Dendritic cell treated with granulocyte-macrophage colony-stimulating factor and Interleukin-4, amounts not matched to agents 40 ng/mL and 50 ng/mL, for 4 days (primary cell): Measurements from ENCODE around the gene EXOSC10.
"Not testable (repeated sequence)": the region's sequence is repeated elsewhere in the genome, so short reads cannot be mapped to it uniquely, and the experiment has no call there.

Source experiments
- H3K27ac Mint-ChIP-seq: one replicate; pipeline ENCODE4 v1.8.0; 2022; ENCODE audit warnings: mild to moderate bottlenecking, mixed read lengths
- H3K27me3 Mint-ChIP-seq: one replicate; pipeline ENCODE4 v1.8.0; 2022; ENCODE audit warnings: mild to moderate bottlenecking, mixed read lengths
- H3K36me3 Mint-ChIP-seq: one replicate; pipeline ENCODE4 v1.8.0; 2022; ENCODE audit warnings: low read depth, mixed read lengths
- H3K4me1 Mint-ChIP-seq: one replicate; pipeline ENCODE4 v1.8.0; 2022; ENCODE audit warnings: low read depth, mixed read lengths
- H3K4me3 Mint-ChIP-seq: one replicate; pipeline ENCODE4 v1.8.0; 2022; ENCODE audit warnings: mild to moderate bottlenecking, moderate library complexity, mixed read lengths
- H3K9me3 Mint-ChIP-seq: one replicate; pipeline ENCODE4 v1.8.0; 2022; ENCODE audit warnings: mixed read lengths
- intact Hi-C: fragments of 100-400 bp; cut with micrococcal nuclease; formaldehyde crosslinking; loops from one replicate; pipeline ENCODE4 v1.15.0; 2022

EXOSC10 gene

DNA sequence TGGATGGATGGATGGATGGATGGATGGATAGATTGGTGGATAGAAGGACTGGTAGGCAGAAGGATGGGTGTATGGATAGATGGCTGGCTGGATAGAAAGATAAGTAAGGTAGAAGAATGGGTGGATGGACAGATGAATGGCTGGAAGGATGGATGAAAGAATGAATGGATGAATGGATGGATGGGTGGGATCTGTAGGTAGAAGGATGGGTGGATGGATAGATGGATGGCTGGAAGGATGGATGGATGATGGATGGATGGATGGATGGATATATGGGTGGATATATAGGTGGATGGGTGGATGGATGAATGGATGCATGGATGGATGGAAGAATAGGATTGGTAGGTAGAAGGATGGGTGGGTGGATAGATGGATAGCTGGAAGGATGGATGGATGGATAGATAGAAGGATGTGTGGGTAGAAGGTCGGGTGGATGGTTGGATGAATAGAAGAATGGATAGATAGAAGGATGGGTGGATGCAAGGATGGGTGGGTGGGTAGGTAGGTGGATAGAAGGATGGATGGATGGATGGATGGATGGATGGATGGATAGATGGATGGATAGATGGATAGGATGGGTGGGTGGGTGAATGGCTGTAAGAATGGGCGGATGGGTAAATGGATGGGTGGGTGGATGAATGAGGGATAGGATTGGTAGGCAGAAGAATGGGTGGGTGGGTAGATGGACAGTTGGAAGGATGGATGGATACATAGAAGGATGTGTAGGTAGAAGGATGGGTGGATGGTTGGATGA is 60.1 kb downstream of the EXOSC10 start:
- no peaks in the 10 kb centered on the region for H3K4me1 Mint-ChIP-seq
- H3K36me3 Mint-ChIP-seq: no peaks in the 10 kb centered on the region
- no peak overlapping the region for H3K27ac Mint-ChIP-seq
- intact Hi-C loops: no loop called here
- no peaks in the 10 kb centered on the region for H3K9me3 Mint-ChIP-seq
- H3K4me3 Mint-ChIP-seq: no peak overlapping the region
- no peaks in the 10 kb centered on the region for H3K27me3 Mint-ChIP-seq

DNA sequence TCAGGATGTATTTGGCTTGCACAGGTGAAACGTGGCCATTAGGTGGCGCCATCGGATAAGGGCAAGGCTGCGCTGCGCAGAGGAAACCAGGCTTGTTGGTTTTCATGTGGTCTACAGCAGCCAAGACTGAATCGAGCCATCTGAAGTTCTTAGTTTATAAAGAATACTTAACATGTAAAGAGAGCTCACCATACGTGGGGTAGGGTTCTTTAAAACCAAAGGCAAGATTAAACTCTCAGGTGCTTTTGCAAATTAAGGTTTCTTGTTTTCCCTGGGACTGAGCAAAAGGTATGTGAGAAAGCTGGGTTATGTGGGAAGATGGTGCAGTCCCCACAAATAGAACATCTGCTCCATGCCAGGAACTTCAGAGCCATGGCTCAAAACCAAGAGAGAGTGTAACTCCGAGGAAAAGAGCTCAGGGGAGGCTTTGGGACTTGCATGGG is 61.9 kb downstream of the EXOSC10 start:
- Mint-ChIP-seq H3K36me3 (no peaks in the 10 kb centered on the region), H3K27ac (no peak overlapping the region), H3K4me3 (no peak overlapping the region), H3K9me3 (no peaks in the 10 kb centered on the region), H3K4me1 (no peaks in the 10 kb centered on the region), H3K27me3 (no peaks in the 10 kb centered on the region)
- intact Hi-C loops: loop anchor here (2.0 kb wide), 1 partner anchor 605 kb away; no protein-coding TSS in a partner anchor

- H3K4me1 Mint-ChIP-seq, H3K27me3 Mint-ChIP-seq, H3K27ac Mint-ChIP-seq, H3K36me3 Mint-ChIP-seq, H3K4me3 Mint-ChIP-seq, H3K9me3 Mint-ChIP-seq: not testable (repeated sequence)
- intact Hi-C loops: loop anchor here (2.0 kb wide), 1 partner anchor 606 kb away; no protein-coding TSS in a partner anchor
These were observed 62.5 kb downstream of the EXOSC10 start for GRCh38 chr1:11037019-11037739.

DNA sequence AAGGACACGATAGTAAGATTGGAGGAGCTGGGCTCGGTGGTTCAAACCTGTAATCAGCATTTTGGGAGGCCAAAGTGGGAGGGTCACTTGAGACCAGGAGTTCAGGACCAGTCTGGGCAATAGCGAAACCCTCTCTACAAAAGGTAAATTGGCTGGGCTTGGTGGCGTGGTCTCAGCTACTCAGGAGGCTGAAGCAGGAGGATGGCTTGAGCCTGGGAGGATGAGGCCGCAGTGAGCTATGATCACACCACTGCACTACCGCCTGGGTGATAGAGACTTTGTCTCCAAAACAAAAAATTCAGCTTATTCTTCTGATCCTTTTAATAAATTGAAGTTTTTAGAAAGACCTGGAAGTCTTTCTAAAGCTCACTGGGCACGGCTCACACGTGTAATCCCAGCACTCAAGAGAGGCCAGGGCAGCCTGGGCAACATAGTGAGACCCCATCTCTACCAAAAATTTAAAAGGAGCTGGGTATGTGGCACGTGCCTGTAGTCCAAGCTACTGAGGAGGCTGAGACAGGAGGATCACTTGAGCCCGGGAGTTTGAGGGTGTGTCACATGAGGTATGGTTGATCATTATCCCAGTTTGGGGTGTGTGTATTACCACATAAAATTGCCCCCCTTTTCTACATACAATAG is 67.9 kb downstream of the EXOSC10 start:
- H3K4me1 Mint-ChIP-seq: no peaks in the 10 kb centered on the region
- no peak overlapping the region for H3K27ac Mint-ChIP-seq
- H3K36me3 Mint-ChIP-seq: peaks cover 40% of the 10 kb centered on the region
- no peaks in the 10 kb centered on the region for H3K9me3 Mint-ChIP-seq
- H3K27me3 Mint-ChIP-seq: no peaks in the 10 kb centered on the region
- intact Hi-C loops: no loop called here
- H3K4me3 Mint-ChIP-seq: no peak overlapping the region

DNA sequence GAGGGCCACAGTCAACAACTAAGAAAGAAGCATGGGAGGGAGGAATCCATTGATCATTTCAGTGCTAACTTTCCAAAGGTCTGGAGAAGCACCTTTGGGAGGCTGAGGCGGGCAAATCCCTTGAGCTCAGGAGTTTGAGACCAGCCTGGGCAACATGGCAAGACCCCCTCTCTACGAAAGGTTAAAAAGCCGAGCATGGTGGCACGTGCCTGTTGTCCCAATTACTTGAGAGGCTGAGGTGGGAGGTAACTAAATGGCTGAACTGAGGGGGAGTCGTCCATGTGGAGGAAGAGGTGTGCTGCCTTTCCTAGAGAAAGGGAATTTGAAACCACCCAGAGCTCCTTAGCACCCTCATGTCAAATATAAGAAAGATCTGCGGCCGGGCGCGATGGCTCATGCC is 68.8 kb downstream of the EXOSC10 start:
- Mint-ChIP-seq H3K27ac (no peak overlapping the region), H3K36me3 (peaks cover 48% of the 10 kb centered on the region), H3K4me3 (no peak overlapping the region), H3K27me3 (no peaks in the 10 kb centered on the region), H3K4me1 (no peaks in the 10 kb centered on the region), H3K9me3 (no peaks in the 10 kb centered on the region)
- intact Hi-C loops: no loop called here

DNA sequence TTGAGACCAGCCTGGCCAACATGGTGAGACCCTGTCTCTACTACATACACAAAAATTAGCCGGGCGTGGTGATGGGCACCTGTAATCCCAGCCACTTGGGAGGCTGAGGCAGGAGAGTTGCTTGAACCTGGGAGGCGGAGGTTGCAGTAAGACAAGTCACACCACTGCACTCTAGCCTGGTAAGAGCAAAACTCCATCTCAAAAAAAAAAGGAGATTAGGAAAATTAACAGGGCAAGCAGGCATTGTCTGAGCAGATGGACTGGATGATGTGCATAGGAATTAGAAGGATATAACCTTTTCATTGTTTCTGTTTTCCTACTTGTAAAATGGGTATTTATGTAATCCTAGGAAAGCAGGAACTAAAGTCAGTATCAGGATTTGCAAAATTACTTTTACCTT is 71.7 kb downstream of the EXOSC10 start:
- peaks cover 77% of the 10 kb centered on the region for H3K36me3 Mint-ChIP-seq
- H3K27ac Mint-ChIP-seq: no peak overlapping the region
- intact Hi-C loops: no loop called here

DNA sequence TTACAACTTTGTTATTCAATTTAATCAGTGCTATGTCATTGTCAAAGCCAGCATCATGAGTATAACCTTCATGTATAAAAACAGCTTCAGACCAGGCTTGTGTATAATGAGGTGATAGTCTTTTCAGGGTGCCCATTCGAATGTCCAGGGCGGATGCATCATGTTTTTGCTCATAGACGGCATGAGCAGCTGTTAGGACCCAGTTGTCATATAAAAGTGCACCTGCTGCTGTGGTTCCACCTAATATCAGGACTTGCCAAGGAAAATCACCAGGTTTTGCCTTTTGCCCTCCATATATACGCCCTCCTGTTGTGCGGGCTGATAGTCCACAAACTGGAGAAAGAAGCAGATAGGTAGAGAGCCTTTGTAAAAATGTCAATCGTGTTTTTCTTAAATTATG is 72.4 kb downstream of the EXOSC10 start:
- Mint-ChIP-seq H3K9me3 (no peaks in the 10 kb centered on the region), H3K4me1 (peaks cover 7% of the 10 kb centered on the region), H3K4me3 (no peak overlapping the region), H3K36me3 (peaks cover 84% of the 10 kb centered on the region), H3K27me3 (no peaks in the 10 kb centered on the region), H3K27ac (no peak overlapping the region)
- intact Hi-C loops: no loop called here

More for the DNA sequence above, 71.7 kb downstream of the EXOSC10 start:
- Mint-ChIP-seq H3K4me1 (peaks cover 5% of the 10 kb centered on the region), H3K4me3 (no peak overlapping the region), H3K27me3 (no peaks in the 10 kb centered on the region), H3K9me3 (no peaks in the 10 kb centered on the region)

DNA sequence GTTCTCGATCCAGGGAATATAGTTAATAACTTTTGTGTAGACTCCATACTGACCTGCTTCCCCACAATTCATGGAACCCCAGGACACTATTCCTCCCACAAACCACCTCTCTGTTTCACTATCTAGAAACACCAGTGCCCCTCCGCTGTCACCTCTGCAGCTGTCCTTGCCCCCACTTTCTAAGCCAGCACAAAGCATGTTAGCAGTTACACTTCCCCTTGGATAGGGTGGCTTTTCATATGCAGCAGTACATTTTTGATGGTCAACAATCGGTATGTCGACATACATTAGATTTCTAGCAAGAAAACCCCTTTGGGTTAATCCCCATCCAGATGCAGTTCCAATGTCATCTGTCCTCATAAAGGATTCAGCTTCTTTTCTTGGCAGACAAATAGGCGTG is 72.8 kb downstream of the EXOSC10 start:
- Mint-ChIP-seq H3K36me3 (peaks cover 88% of the 10 kb centered on the region), H3K27ac (no peak overlapping the region), H3K9me3 (no peaks in the 10 kb centered on the region), H3K4me3 (no peak overlapping the region), H3K4me1 (peaks cover 11% of the 10 kb centered on the region), H3K27me3 (no peaks in the 10 kb centered on the region)
- intact Hi-C loops: no loop called here

DNA sequence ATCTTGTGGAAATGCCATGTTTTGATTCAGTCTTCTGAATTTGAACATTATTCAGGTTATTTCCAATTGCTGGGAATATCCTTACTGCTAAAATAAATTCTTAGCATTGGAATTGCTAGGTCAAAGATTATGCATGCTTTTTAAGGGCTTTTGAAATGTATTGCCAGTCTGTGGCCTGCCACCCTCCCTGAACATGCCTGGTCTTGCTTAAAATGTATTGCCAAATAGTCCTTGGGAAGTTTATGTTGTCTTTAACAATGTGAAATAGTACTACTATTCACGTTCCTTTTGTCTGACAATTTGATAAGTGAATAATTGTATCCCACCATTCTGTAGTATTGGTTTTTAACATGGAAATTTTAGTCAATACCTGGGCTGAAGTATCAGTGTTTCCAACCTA is 73.6 kb downstream of the EXOSC10 start:
- peaks cover 13% of the 10 kb centered on the region for H3K4me1 Mint-ChIP-seq
- H3K27ac Mint-ChIP-seq: no peak overlapping the region
- intact Hi-C loops: no loop called here
- H3K9me3 Mint-ChIP-seq: no peaks in the 10 kb centered on the region
- H3K4me3 Mint-ChIP-seq: no peak overlapping the region
- no peaks in the 10 kb centered on the region for H3K27me3 Mint-ChIP-seq
- H3K36me3 Mint-ChIP-seq: peaks cover 95% of the 10 kb centered on the region

- peaks cover 13% of the 10 kb centered on the region for H3K4me1 Mint-ChIP-seq
- no peak overlapping the region for H3K4me3 Mint-ChIP-seq
- H3K27ac Mint-ChIP-seq: no peak overlapping the region
- peaks cover 95% of the 10 kb centered on the region for H3K36me3 Mint-ChIP-seq
- H3K27me3 Mint-ChIP-seq: no peaks in the 10 kb centered on the region
- intact Hi-C loops: no loop called here
- H3K9me3 Mint-ChIP-seq: no peaks in the 10 kb centered on the region
These were observed 74.1 kb downstream of the EXOSC10 start for GRCh38 chr1:11025618-11026017.

DNA sequence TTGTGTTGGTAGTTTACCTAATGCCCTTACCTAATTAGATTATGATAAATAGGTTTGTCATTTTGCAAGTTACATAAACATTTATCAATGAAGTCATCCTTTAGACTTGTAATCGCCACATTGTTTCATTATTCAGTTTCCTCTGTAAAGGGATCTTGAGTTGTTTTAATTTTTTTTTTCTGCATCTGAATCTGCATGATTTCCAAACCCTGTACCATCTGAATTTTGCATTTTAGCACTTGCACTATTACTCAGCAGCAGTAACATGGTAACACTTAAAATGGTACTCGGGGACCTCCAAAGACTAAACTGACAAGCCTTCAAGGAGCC is 74.8 kb downstream of the EXOSC10 start:
- no peak overlapping the region for H3K4me3 Mint-ChIP-seq
- peaks cover 13% of the 10 kb centered on the region for H3K4me1 Mint-ChIP-seq
- intact Hi-C loops: no loop called here
- H3K9me3 Mint-ChIP-seq: no peaks in the 10 kb centered on the region
- no peaks in the 10 kb centered on the region for H3K27me3 Mint-ChIP-seq
- peaks cover 95% of the 10 kb centered on the region for H3K36me3 Mint-ChIP-seq
- H3K27ac Mint-ChIP-seq: no peak overlapping the region

- Mint-ChIP-seq H3K27me3 (no peaks in the 10 kb centered on the region), H3K4me1 (peaks cover 13% of the 10 kb centered on the region), H3K27ac (no peak overlapping the region), H3K36me3 (peaks cover 95% of the 10 kb centered on the region), H3K9me3 (no peaks in the 10 kb centered on the region), H3K4me3 (no peak overlapping the region)
- intact Hi-C loops: no loop called here
These were observed 75.4 kb downstream of the EXOSC10 start for GRCh38 chr1:11024154-11024873.

GRCh38 chr1:11023201-11023600 is 76.5 kb downstream of the EXOSC10 start:
- intact Hi-C loops: no loop called here
- peaks cover 13% of the 10 kb centered on the region for H3K4me1 Mint-ChIP-seq
- no peaks in the 10 kb centered on the region for H3K27me3 Mint-ChIP-seq
- no peak overlapping the region for H3K4me3 Mint-ChIP-seq
- no peak overlapping the region for H3K27ac Mint-ChIP-seq
- H3K9me3 Mint-ChIP-seq: no peaks in the 10 kb centered on the region
- peaks cover 99% of the 10 kb centered on the region for H3K36me3 Mint-ChIP-seq

- Mint-ChIP-seq H3K27ac (no peak overlapping the region), H3K9me3 (no peaks in the 10 kb centered on the region), H3K27me3 (no peaks in the 10 kb centered on the region), H3K36me3 (peaks cover 100% of the 10 kb centered on the region), H3K4me1 (peaks cover 13% of the 10 kb centered on the region), H3K4me3 (no peak overlapping the region)
- intact Hi-C loops: no loop called here
These were observed 79.7 kb downstream of the EXOSC10 start for GRCh38 chr1:11019971-11020370.
